Measurements from ENCODE around the gene BEST4.

BEST4 gene

DNA sequence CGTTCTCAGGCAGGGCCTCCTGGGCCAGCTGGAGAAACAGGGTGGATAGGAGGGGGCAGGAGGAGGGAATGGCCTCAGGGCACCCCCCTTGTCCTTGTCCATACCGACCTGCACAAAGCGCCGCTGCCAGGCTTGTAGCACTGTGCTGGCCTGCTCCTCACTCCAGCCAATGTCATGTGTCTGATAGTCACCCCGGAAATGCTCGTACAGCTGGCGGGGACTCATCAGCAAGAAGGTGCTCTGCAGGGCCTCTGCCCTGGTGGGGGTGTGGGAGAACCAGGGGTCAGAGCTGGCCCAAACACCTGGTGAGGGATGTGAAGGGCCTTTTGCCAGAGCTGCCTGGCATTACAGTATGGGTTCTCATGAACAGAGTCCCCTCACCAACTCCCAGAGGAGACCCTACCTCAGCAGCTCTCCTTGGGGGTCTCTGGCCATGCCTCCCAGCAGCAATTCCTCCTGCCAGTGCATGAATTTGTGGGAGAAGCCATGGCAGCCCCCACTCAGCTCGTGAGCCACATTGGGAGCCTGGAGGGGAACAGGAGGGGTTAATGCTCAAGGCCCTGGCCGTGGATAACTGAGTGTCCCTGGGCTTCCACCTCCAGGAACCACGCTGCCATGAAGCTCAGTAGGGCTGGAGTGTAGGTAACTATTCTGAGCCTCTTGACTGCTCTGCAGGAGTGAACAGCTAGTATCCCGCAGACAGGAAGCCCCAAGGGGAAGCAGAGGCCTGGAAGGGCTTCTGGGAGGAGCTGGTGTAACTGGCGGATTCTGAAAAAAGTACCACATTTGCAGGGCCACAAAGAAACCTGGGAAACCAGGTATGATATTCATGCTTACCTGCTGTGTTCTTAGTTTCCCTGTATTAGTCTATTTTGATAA, 41.8 kb upstream of the BEST4 start:
- no peak overlapping the region for H3K4me2 ChIP-seq (ENCODE audit: low read length)
- no peak overlapping the region for H3K9ac ChIP-seq (ENCODE audit: low read length)

GRCh38 chr1:44828841-44829440, 41.0 kb upstream of the BEST4 start:
- H3K27ac ChIP-seq (ENCODE audit: low read depth, low read length, poor library complexity, severe bottlenecking) = no peak overlapping the region
- no peaks in the 10 kb centered on the region for H4K20me1 ChIP-seq (ENCODE audit: insufficient read depth, low read length)
- no peaks in the 10 kb centered on the region for H3K79me2 ChIP-seq (ENCODE audit: insufficient read depth, low read length)
- H3K36me3 ChIP-seq (ENCODE audit: insufficient read depth, low read length) = no peaks in the 10 kb centered on the region; the same call in 1 of the 2 replicates
- H3K9me2 ChIP-seq (ENCODE audit: low read depth, low read length) = no peaks in the 10 kb centered on the region
- H3K9ac ChIP-seq (ENCODE audit: low read length) = no peak overlapping the region
- no peak overlapping the region for H3K4me3 ChIP-seq (ENCODE audit: low read depth, low read length, poor library complexity, severe bottlenecking)
- H3K4me1 ChIP-seq (ENCODE audit: insufficient read depth, low read length, severe bottlenecking) = peaks cover 8% of the 10 kb centered on the region
- no peak overlapping the region for H2AFZ ChIP-seq (ENCODE audit: low read length)
- no peak for TF ChIP-seq EZH2 (IDR thresholded peaks at IDR 0.05; ENCODE audit: borderline replicate concordance, low read length)
- TF ChIP-seq CTCF (IDR thresholded peaks at IDR 0.05; ENCODE audit: low read length) = no peak
- no peaks in the 10 kb centered on the region for H3K9me3 ChIP-seq (ENCODE audit: low read length)
- no peak overlapping the region for H3K4me2 ChIP-seq (ENCODE audit: low read length)
- H3F3A ChIP-seq (ENCODE audit: insufficient read depth, low read length) = no peaks in the 10 kb centered on the region
- H3K27me3 ChIP-seq (ENCODE audit: insufficient read depth, low read length) = peaks cover 10% of the 10 kb centered on the region; the same call in 1 of the 2 replicates

More for the DNA sequence above, 41.8 kb upstream of the BEST4 start:
- no peaks in the 10 kb centered on the region for H3K9me2 ChIP-seq (ENCODE audit: low read depth, low read length)
- H3K27me3 ChIP-seq (ENCODE audit: insufficient read depth, low read length) = peaks cover 10% of the 10 kb centered on the region; the same call in 1 of the 2 replicates
- TF ChIP-seq CTCF (IDR thresholded peaks at IDR 0.05; ENCODE audit: low read length) (no peak), EZH2 (IDR thresholded peaks at IDR 0.05; ENCODE audit: borderline replicate concordance, low read length) (no peak)
- no peak overlapping the region for H3K4me3 ChIP-seq (ENCODE audit: low read depth, low read length, poor library complexity, severe bottlenecking)
- no peaks in the 10 kb centered on the region for H3F3A ChIP-seq (ENCODE audit: insufficient read depth, low read length)
- H4K20me1 ChIP-seq (ENCODE audit: insufficient read depth, low read length) = no peaks in the 10 kb centered on the region
- peaks cover 8% of the 10 kb centered on the region for H3K4me1 ChIP-seq (ENCODE audit: insufficient read depth, low read length, severe bottlenecking)
- H3K79me2 ChIP-seq (ENCODE audit: insufficient read depth, low read length) = no peaks in the 10 kb centered on the region
- no peaks in the 10 kb centered on the region for H3K9me3 ChIP-seq (ENCODE audit: low read length)
- H3K27ac ChIP-seq (ENCODE audit: low read depth, low read length, poor library complexity, severe bottlenecking) = no peak overlapping the region
- H2AFZ ChIP-seq (ENCODE audit: low read length) = no peak overlapping the region
- H3K36me3 ChIP-seq (ENCODE audit: insufficient read depth, low read length) = no peaks in the 10 kb centered on the region; the same call in 1 of the 2 replicates

- Histone ChIP-seq H3K9me3 (ENCODE audit: low read length) (no peaks in the 10 kb centered on the region), H3K79me2 (ENCODE audit: insufficient read depth, low read length) (no peaks in the 10 kb centered on the region), H3K4me2 (ENCODE audit: low read length) (no peak overlapping the region), H3K27me3 (ENCODE audit: insufficient read depth, low read length) (peaks cover 10% of the 10 kb centered on the region; the same call in 1 of the 2 replicates), H2AFZ (ENCODE audit: low read length) (no peak overlapping the region), H4K20me1 (ENCODE audit: insufficient read depth, low read length) (no peaks in the 10 kb centered on the region), H3K36me3 (ENCODE audit: insufficient read depth, low read length) (no peaks in the 10 kb centered on the region; the same call in 1 of the 2 replicates), H3F3A (ENCODE audit: insufficient read depth, low read length) (no peaks in the 10 kb centered on the region), H3K9ac (ENCODE audit: low read length) (no peak overlapping the region), H3K4me1 (ENCODE audit: insufficient read depth, low read length, severe bottlenecking) (peaks cover 8% of the 10 kb centered on the region), H3K27ac (ENCODE audit: low read depth, low read length, poor library complexity, severe bottlenecking) (no peak overlapping the region), H3K9me2 (ENCODE audit: low read depth, low read length) (no peaks in the 10 kb centered on the region), H3K4me3 (ENCODE audit: low read depth, low read length, poor library complexity, severe bottlenecking) (no peak overlapping the region)
- TF ChIP-seq CTCF (IDR thresholded peaks at IDR 0.05; ENCODE audit: low read length) (no peak), EZH2 (IDR thresholded peaks at IDR 0.05; ENCODE audit: borderline replicate concordance, low read length) (no peak)
These were observed 40.2 kb upstream of the BEST4 start for GRCh38 chr1:44828003-44828651.

Measured in OCI-LY1 (cell line).